HG02642 (cell line): ENCODE data around the gene EREG.
A peak's percentile ranks its signal among the peaks of the same experiment; 100 is the strongest.

Experiments
- ATAC-seq: cut with Tn5 transposase; IDR thresholded peaks from one replicate; pipeline ENCODE4 v1.9.1; 2021; ENCODE audit warnings: mild to moderate bottlenecking; ENCODE audit not compliant: unreplicated experiment, poor library complexity

Gene EREG

GRCh38 chr4:74364652-74365491, at the start of gene EREG:
Gene EREG, plus strand, starts transcription at chr4:74365145. Its CDS starts 164 bp downstream, at chr4:74365309.
- peak; percentile 55 for ATAC-seq

- no peak for ATAC-seq
These were observed 49.6 kb upstream of the EREG start for GRCh38 chr4:74315376-74315775.

- no peak for ATAC-seq
These were observed 48.5 kb upstream of the EREG start for GRCh38 chr4:74316397-74316796.

- ATAC-seq, result no peak
These were observed 47.2 kb upstream of the EREG start for GRCh38 chr4:74317616-74318246.

- ATAC-seq, result no peak
These were observed 46.7 kb upstream of the EREG start for GRCh38 chr4:74318276-74318675.

GRCh38 chr4:74319470-74319869, 45.5 kb upstream of the EREG start:
- ATAC-seq, result no peak

GRCh38 chr4:74320559-74321118, 44.3 kb upstream of the EREG start:
- ATAC-seq, result peak; percentile 75

GRCh38 chr4:74322301-74322700, 42.6 kb upstream of the EREG start:
- no peak for ATAC-seq

- no peak for ATAC-seq
These were observed 41.3 kb upstream of the EREG start for GRCh38 chr4:74323663-74324062.

- ATAC-seq, result no peak
These were observed 40.7 kb upstream of the EREG start for GRCh38 chr4:74324262-74324661.

GRCh38 chr4:74325886-74326285, 39.1 kb upstream of the EREG start:
- no peak for ATAC-seq

GRCh38 chr4:74327762-74328161, 37.2 kb upstream of the EREG start:
- no peak for ATAC-seq

GRCh38 chr4:74328501-74328900, 36.4 kb upstream of the EREG start:
- no peak for ATAC-seq

- no peak for ATAC-seq
These were observed 35.6 kb upstream of the EREG start for GRCh38 chr4:74329307-74329706.

- ATAC-seq, result no peak
These were observed 34.6 kb upstream of the EREG start for GRCh38 chr4:74330295-74330750.

GRCh38 chr4:74331252-74331651, 33.7 kb upstream of the EREG start:
- no peak for ATAC-seq

GRCh38 chr4:74331944-74332343, 33.0 kb upstream of the EREG start:
- ATAC-seq, result no peak

GRCh38 chr4:74334636-74335035, 30.3 kb upstream of the EREG start:
- no peak for ATAC-seq

GRCh38 chr4:74335341-74336021, 29.5 kb upstream of the EREG start:
- no peak for ATAC-seq

GRCh38 chr4:74338792-74339333, 26.1 kb upstream of the EREG start:
- no peak for ATAC-seq

- no peak for ATAC-seq
These were observed 25.4 kb upstream of the EREG start for GRCh38 chr4:74339501-74339900.
